HG02981 (cell line): ENCODE results near the gene CACNA2D2.

Source experiments
- ATAC-seq: cut with Tn5 transposase; IDR thresholded peaks from one replicate; pipeline ENCODE4 v1.9.1; 2021; ENCODE audit warnings: mild to moderate bottlenecking, moderate library complexity; ENCODE audit not compliant: unreplicated experiment

The CACNA2D2 gene

GRCh38 chr3:50470658-50471057 is 32.8 kb downstream of the CACNA2D2 start:
- ATAC-seq: no peak

- ATAC-seq: no peak
Measured at GRCh38 chr3:50467919-50468318, 35.5 kb downstream of the CACNA2D2 start.

- no peak for ATAC-seq
Measured at GRCh38 chr3:50466177-50466576, 37.3 kb downstream of the CACNA2D2 start.

GRCh38 chr3:50464569-50464968 is 38.9 kb downstream of the CACNA2D2 start:
- no peak for ATAC-seq

GRCh38 chr3:50459785-50460184 is 43.6 kb downstream of the CACNA2D2 start:
- no peak for ATAC-seq

GRCh38 chr3:50457988-50458387 is 45.4 kb downstream of the CACNA2D2 start:
- ATAC-seq: no peak

GRCh38 chr3:50455161-50456018 is 48.0 kb downstream of the CACNA2D2 start:
- no peak for ATAC-seq

- ATAC-seq: no peak
Measured at GRCh38 chr3:50454481-50455070, 48.9 kb downstream of the CACNA2D2 start.

GRCh38 chr3:50453907-50454306 is 49.5 kb downstream of the CACNA2D2 start:
- no peak for ATAC-seq

- ATAC-seq: no peak
Measured at GRCh38 chr3:50450209-50450921, 53.1 kb downstream of the CACNA2D2 start.

GRCh38 chr3:50448752-50449539 is 54.5 kb downstream of the CACNA2D2 start:
- ATAC-seq: no peak

GRCh38 chr3:50447290-50447840 is 56.1 kb downstream of the CACNA2D2 start:
- ATAC-seq: no peak

GRCh38 chr3:50445919-50446318 is 57.5 kb downstream of the CACNA2D2 start:
- ATAC-seq: no peak

GRCh38 chr3:50444782-50445181 is 58.7 kb downstream of the CACNA2D2 start:
- no peak for ATAC-seq

GRCh38 chr3:50444213-50444612 is 59.2 kb downstream of the CACNA2D2 start:
- ATAC-seq: no peak

- ATAC-seq: no peak
Measured at GRCh38 chr3:50442945-50443579, 60.4 kb downstream of the CACNA2D2 start.

- ATAC-seq: no peak
Measured at GRCh38 chr3:50441424-50442217, 61.8 kb downstream of the CACNA2D2 start.

- ATAC-seq: peak; percentile 63
Measured at GRCh38 chr3:50436114-50436674, 67.2 kb downstream of the CACNA2D2 start.
